Colonic mucosa (tissue), 4 donors: ENCODE measurements around the gene TSHZ1. TPM values are rescaled to one million over a fixed set of nuclear protein-coding genes. Genes with fewer than 3 reads are reported as not detected.

Experiments used
- DNase-seq: peaks from one replicate; pipeline ENCODE4 v3.0.0-alpha.2; 2020
- H3K27ac ChIP-seq: fragments of 200-600 bp; one replicate; pipeline ENCODE4 v1.8.0; 2021
- H3K27me3 ChIP-seq: fragments of 200-600 bp; one replicate; pipeline ENCODE4 v1.8.0; 2021
- H3K36me3 ChIP-seq: fragments of 200-600 bp; one replicate; pipeline ENCODE4 v1.8.0; 2021
- H3K4me1 ChIP-seq: fragments of 200-600 bp; one replicate; pipeline ENCODE4 v1.8.0; 2021; ENCODE audit warnings: mild to moderate bottlenecking
- H3K4me3 ChIP-seq: fragments of 200-600 bp; one replicate; pipeline ENCODE4 v1.8.0; 2021
- H3K9ac ChIP-seq, 2 donors: one replicate each; pipeline ENCODE4 v1.7.0; 2013; ENCODE audit warnings: control low read depth in 2 of 2, low read depth in 2 of 2, low read length in 2 of 2
- H3K9me3 ChIP-seq: fragments of 200-600 bp; one replicate; pipeline ENCODE4 v1.8.0; 2021
- intact Hi-C: fragments of 100-400 bp; cut with DNase I; formaldehyde crosslinking; loops from one replicate; pipeline ENCODE4 v1.14.1; 2022
- total RNA-seq, 2 donors: library from RNA; stranded (reverse); fragmentation: NEBNext Ultra II Directional in 1 of 2; extraction: Animal tissue kit (Norgen Biotek cat#: 25700) in 1 of 2; gene quantifications; one replicate each; pipeline ENCODE4 v1.2.1, GENCODE V29; 2021
- TF ChIP-seq, protein P1 (sequence below): fragments of 200-600 bp; IDR thresholded peaks from one replicate; pipeline ENCODE4 v1.8.0; 2022; ENCODE audit warnings: antibody characterized with exemption, mild to moderate bottlenecking
- donor health status: healthy.
- donor health status: DM: no; HTN: no; CAD: no.
- donor health status: DM: no; HTN: no; CAD: no.

TSHZ1 gene
- total RNA-seq, 2 donors from 2014 or later = 16.6 to 34.3 TPM

- DNase-seq = peak; percentile 14
- H3K9me3 ChIP-seq = no peaks in the 10 kb centered on the region
- TF ChIP-seq, protein P1, sequence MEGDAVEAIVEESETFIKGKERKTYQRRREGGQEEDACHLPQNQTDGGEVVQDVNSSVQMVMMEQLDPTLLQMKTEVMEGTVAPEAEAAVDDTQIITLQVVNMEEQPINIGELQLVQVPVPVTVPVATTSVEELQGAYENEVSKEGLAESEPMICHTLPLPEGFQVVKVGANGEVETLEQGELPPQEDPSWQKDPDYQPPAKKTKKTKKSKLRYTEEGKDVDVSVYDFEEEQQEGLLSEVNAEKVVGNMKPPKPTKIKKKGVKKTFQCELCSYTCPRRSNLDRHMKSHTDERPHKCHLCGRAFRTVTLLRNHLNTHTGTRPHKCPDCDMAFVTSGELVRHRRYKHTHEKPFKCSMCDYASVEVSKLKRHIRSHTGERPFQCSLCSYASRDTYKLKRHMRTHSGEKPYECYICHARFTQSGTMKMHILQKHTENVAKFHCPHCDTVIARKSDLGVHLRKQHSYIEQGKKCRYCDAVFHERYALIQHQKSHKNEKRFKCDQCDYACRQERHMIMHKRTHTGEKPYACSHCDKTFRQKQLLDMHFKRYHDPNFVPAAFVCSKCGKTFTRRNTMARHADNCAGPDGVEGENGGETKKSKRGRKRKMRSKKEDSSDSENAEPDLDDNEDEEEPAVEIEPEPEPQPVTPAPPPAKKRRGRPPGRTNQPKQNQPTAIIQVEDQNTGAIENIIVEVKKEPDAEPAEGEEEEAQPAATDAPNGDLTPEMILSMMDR = no peak
- no peaks in the 10 kb centered on the region for H3K4me1 ChIP-seq
- intact Hi-C loops = no loop called here
- no peak overlapping the region for H3K9ac ChIP-seq
- H3K27me3 ChIP-seq = no peaks in the 10 kb centered on the region
- no peak overlapping the region for H3K4me3 ChIP-seq
- H3K27ac ChIP-seq = no peak overlapping the region
- no peaks in the 10 kb centered on the region for H3K36me3 ChIP-seq
Observed at GRCh38 chr18:75279381-75279780, 68.8 kb downstream of the TSHZ1 start.

DNA sequence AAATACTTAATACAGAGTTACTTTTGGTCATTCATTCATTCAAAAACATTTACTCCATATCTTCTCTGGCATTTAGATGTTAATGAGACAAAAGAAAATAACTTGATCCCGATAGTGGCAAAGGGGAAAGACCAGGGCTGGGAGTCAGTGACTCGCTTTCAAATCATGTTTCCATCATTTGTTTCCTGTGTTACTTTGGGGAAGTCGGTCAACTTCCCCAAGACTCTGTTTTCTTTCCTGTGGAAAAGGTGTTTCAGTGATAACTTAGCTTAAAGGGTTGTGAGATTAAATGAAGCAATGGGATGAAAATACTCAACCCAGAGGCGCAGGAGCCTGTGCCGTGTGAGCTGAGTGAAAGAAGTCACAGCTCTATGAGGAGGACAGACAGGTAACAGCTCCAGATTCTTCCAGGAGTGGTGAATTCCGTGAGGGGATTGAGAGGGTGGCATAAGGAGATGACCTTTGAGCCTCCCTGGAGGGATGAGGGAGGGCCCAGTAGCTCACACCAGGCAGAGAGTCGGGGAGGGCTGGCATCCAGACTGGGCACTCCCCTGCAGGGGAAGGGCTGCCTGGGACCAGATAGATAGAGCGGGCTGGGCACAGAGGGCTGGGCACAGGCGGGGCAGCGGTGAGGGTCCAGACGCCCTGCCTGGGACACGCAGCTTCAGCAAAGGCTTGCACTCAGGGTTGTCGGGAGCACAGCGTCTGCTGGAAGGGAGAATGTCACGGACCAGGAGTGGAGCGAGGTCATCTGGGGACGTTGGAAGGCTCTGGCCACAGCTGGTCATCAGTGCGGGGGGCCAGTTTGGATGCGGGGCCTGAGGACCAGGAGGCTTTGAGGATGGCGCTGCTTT lies 70.1 kb downstream of the TSHZ1 start:
- TF ChIP-seq, protein P1 = no peak
- Histone ChIP-seq H3K27ac (no peak overlapping the region), H3K36me3 (no peaks in the 10 kb centered on the region), H3K9ac (no peak overlapping the region), H3K27me3 (no peaks in the 10 kb centered on the region), H3K4me1 (no peaks in the 10 kb centered on the region), H3K9me3 (no peaks in the 10 kb centered on the region), H3K4me3 (no peak overlapping the region)
- intact Hi-C loops = no loop called here
- DNase-seq = no peak

DNA sequence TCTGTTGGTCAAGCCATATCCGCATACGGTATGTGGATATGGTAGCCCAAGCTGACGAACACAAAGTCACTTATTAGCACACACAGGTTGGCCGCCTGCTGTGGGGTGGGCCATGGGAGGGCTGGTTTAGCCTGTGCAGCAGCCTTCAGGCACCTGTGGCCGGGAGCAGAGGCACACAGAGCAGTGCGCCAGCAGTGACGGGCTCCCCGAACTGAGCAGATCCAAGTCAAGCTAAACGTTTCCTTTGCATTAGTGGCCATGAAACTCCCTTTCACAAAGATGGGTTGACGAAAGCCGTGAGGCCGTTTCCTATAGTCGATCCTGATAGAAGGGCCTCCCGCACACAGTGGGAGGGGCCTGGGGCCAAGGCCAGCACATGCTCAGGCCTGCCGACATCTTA lies 72.1 kb downstream of the TSHZ1 start:
- Histone ChIP-seq H3K27ac (no peak overlapping the region), H3K9ac (peak overlapping the region in 1 of 2 donors; percentile 9), H3K9me3 (no peaks in the 10 kb centered on the region), H3K27me3 (no peaks in the 10 kb centered on the region), H3K4me3 (no peak overlapping the region), H3K36me3 (no peaks in the 10 kb centered on the region), H3K4me1 (no peaks in the 10 kb centered on the region)
- TF ChIP-seq, protein P1 = no peak
- intact Hi-C loops = no loop called here
- no peak for DNase-seq

DNA sequence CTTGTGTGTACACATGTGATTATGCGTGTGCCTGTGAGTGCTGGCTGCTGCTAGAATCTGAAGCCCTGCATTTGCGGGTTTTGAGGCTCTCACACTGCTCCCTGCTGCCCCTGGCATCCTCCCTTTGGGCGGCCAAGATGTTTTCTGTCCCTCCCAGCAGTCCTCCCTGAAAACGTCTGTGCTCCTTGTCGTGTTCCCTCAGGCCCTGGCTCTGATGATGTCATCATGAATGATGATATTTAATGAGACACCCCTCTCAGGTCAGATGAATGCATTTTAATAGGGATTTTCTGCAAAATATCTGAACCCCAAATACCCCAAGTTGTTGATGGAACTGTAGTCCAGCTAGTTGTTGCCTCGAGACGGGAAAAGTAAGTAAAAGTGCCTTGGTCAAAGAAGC lies 73.1 kb downstream of the TSHZ1 start:
- Histone ChIP-seq H3K4me1 (no peaks in the 10 kb centered on the region), H3K27ac (no peak overlapping the region), H3K9ac (no peak overlapping the region), H3K36me3 (no peaks in the 10 kb centered on the region), H3K27me3 (no peaks in the 10 kb centered on the region), H3K4me3 (no peak overlapping the region), H3K9me3 (no peaks in the 10 kb centered on the region)
- intact Hi-C loops = no loop called here
- TF ChIP-seq, protein P1 = no peak
- DNase-seq = no peak

GRCh38 chr18:75284566-75284965 lies 74.0 kb downstream of the TSHZ1 start:
- TF ChIP-seq, protein P1 = no peak
- H3K27me3 ChIP-seq = no peaks in the 10 kb centered on the region
- no peak overlapping the region for H3K9ac ChIP-seq
- H3K9me3 ChIP-seq = no peaks in the 10 kb centered on the region
- H3K4me1 ChIP-seq = no peaks in the 10 kb centered on the region
- no peak for DNase-seq
- no peak overlapping the region for H3K4me3 ChIP-seq
- no peaks in the 10 kb centered on the region for H3K36me3 ChIP-seq
- H3K27ac ChIP-seq = no peak overlapping the region
- intact Hi-C loops = no loop called here
